HG02588 (cell line): ENCODE data around the gene SLC7A8.
"Not testable (repeated sequence)": the region's sequence is repeated elsewhere in the genome, so short reads cannot be mapped to it uniquely, and the experiment has no call there.

Experiments used
- ATAC-seq: cut with Tn5 transposase; IDR thresholded peaks from one replicate; pipeline ENCODE4 v1.9.1; 2021; ENCODE audit warnings: mild to moderate bottlenecking, moderate library complexity; ENCODE audit not compliant: unreplicated experiment

SLC7A8 gene

GRCh38 chr14:23183479-23183878 lies at the start of gene SLC7A8:
TSS of gene SLC7A8 (minus strand) at chr14:23183660. CDS start at chr14:23182914, 746 bp downstream.
- ATAC-seq, result no peak

GRCh38 chr14:23232241-23232808 lies 48.9 kb upstream of the SLC7A8 start:
- not testable (repeated sequence) for ATAC-seq

DNA sequence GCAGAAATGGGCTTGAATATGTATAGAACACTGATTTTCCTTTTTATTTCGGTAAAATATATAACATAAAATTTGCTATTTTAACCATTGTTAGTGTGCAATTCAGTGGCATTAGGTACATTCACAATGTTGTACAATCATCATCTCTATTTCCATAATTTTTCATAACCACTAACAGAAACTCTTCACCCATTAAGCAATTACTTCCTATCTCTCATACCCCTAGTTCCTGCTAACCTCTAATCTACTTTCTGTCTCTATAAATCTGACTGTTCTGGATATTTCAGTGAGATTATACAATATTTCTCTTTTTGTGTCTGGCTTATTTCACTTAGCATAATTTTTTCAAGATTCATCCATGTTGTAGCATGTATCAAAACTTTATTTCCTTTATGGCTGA lies 45.4 kb upstream of the SLC7A8 start:
- no peak for ATAC-seq

- no peak for ATAC-seq
Measured at GRCh38 chr14:23227566-23227965, 44.1 kb upstream of the SLC7A8 start.

DNA sequence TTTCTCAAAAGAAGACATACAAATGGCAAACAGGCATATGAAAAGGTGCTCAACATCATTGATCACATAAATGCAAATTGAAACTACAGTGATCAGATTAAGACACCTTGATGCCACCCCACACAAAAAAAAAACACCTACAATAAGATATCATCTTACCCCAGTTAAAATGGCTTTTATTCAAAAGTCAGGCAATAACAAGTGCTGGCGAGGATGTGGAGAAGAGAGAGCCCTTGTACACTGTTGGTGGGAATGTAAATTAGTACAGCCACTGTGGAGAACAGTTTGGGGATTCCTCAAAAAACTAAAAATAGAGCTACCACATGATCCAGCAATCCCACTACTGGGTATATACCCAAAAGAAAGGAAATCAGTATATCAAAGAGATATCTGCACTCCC lies 41.5 kb upstream of the SLC7A8 start:
- not testable (repeated sequence) for ATAC-seq

GRCh38 chr14:23219075-23219474 lies 35.6 kb upstream of the SLC7A8 start:
- no peak for ATAC-seq

GRCh38 chr14:23217032-23218020 lies 33.9 kb upstream of the SLC7A8 start:
- no peak for ATAC-seq

- no peak for ATAC-seq
Measured at GRCh38 chr14:23215421-23215820, 32.0 kb upstream of the SLC7A8 start.

DNA sequence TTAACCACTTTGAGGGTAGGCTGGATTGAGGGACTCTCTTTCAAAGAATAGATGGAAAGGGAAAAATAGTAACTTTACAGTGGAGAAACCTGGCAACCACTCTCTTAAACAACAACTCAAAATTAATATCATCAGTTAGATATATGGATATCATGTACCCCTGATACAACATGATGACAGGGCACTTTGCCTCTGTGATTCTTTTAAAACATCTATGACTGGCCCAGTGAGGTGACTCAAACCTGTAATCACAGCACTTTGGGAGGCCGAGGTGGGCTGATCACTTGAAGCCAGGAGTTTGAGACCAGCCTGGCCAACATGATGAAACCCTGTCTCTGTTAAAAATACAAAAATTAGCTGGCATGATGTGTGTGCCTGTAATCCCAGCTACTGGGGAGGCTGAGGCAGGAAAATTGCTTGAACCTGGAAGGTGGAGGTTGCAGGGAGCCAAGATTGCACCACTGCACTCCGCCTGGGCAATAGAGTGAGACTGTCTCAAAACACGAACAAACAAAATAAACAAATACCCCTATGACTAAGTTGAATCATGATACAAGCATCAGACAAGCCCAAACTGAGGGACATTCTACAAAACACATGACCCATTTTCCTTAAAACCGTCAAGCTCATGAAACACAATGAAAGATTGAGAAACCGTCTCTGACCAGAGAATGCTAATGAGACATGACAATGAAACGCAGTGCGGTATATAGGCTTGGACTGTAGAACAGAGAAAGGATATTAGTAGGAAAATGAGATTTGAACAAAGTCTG lies 26.4 kb upstream of the SLC7A8 start:
- ATAC-seq, result no peak

GRCh38 chr14:23208324-23208723 lies 24.9 kb upstream of the SLC7A8 start:
- no peak for ATAC-seq

DNA sequence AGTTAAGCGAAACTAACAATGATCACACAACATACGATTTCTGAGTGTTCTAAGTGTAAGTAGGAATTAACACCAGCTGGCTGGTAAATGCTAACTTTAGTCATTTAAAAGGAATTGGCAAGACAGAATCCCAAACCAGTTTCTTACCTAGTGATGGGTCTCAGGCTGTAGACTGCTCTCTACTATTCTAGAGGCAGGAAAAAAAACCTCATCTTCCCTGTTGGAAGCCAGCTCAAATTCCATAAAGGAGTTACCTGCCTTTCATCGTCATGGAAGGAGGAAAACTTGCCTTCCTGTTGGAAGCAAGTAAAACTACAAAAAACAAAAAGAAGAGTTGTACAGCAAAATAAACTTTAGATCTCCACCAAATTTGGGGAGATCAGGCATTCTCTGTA lies 23.7 kb upstream of the SLC7A8 start:
- no peak for ATAC-seq

GRCh38 chr14:23206422-23207145 lies 23.1 kb upstream of the SLC7A8 start:
- no peak for ATAC-seq

DNA sequence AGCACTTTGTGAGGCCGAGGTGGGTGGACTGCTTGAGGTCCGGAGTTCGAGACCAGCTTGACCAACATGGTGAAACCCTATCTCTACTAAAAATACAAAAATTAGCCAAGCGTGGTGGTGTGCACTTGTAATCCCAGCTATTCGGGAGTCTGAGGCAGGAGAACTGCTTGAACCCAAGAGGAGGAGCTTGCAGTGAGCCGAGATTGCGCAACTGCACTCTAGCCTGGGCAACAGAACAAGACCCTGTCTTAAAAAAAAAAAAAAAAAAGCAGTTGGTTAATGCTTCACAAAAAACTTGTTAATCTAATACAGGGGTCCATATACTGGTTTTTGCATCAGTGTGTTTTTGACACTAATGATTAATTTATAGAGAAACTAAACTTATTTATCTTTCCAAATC lies 18.5 kb upstream of the SLC7A8 start:
- ATAC-seq, result no peak

- ATAC-seq, result not testable (repeated sequence)
Measured at GRCh38 chr14:23199141-23199540, 15.7 kb upstream of the SLC7A8 start.

GRCh38 chr14:23196487-23196886 lies 13.0 kb upstream of the SLC7A8 start:
- not testable (repeated sequence) for ATAC-seq

- no peak for ATAC-seq
Measured at GRCh38 chr14:23195552-23196101, 12.2 kb upstream of the SLC7A8 start.

GRCh38 chr14:23193432-23193831 lies 10.0 kb upstream of the SLC7A8 start:
- no peak for ATAC-seq

- ATAC-seq, result no peak
Measured at GRCh38 chr14:23187925-23188324, 4.5 kb upstream of the SLC7A8 start.

DNA sequence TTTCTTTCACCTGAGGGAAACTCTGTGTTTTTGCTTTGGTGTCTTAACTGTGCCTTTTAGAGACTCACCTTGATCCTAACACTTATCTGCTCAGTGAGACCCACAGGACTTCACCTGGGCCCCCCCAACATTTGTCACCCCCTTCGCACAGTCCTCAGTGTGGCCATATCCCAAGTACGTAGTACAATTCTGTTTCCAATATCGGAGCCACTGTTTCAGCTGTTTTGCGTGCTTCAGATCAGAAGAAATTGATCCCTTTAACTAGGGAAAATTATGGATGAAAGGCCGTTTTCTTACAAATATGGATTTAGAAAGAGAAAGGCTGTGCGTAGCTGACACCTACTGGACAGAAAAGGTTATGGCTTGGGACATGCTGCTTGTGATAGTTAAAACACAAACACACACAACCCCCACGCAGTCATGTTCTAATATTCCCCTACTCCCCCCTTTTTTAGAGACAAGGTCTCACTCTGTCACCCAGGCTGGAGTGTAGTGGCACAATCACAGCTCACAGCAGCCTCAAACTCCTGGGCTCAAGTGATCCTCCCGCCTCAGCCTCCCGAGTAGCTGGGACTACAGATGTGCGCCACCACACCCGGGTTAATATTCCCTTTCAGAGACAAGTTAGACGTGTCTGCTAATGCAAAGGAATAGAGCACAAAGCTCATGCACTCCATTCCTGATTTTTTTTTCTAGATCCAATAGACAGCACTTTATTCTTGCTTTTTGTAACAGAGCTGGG lies 3.6 kb upstream of the SLC7A8 start:
- ATAC-seq, result no peak

DNA sequence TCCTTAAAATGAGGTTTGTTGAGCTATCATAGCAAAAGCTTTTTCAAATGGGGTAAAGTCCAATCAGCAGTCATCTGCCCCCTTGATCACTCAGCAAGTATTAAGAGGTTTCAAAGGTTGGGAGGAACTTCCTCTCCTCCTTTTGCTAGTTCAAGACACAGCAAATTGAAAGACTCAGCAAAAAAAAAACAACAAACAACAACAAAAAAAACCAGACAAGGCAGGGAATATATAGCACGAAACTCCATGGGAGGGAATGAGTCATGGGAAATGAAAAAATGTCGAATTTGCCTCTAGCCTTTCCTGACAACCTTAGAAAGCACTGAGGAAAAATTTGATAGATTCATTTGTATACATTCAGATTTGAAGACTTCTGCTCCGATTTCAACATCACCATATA lies 1.6 kb upstream of the SLC7A8 start:
- ATAC-seq, result no peak
